OCI-LY7 (cell line): ENCODE results near the gene CCRL2. TPM values are rescaled to one million over a fixed set of nuclear protein-coding genes. Genes with fewer than 3 reads are reported as not detected.

ENCODE experiments used
- BruUV-seq: library from RNA; stranded (reverse); fragments of 400-500 nt; replicated peaks from 2 replicates; lab custom pipeline; 2021; lab: Mats Ljungman, UMichigan
- CTCF ChIA-PET: fragments of 300-600 bp; sonication (Branson Sonifier 250); formaldehyde crosslinking; loops from one replicate; lab custom pipeline; 2022; ENCODE audit warnings: antibody characterized with exemption; ENCODE audit not compliant: unreplicated experiment; lab: Charles Lee
- POLR2A ChIA-PET: fragments of 300-600 bp; sonication (Branson Sonifier 250); formaldehyde crosslinking; loops from one replicate; lab custom pipeline; 2022; ENCODE audit warnings: antibody characterized with exemption; lab: Charles Lee
- DNase-seq: peaks from one replicate; pipeline ENCODE4 v3.0.0-alpha.2; 2015; ENCODE audit warnings: low spot score
- H2AFZ ChIP-seq: fragments of 200-600 bp; sonication (generic), shearing (Covaris generic); 2 replicates; pipeline ENCODE4 v1.6.1; 2014; ENCODE audit warnings: mild to moderate bottlenecking, antibody characterized with exemption, low read length, moderate library complexity
- H3K27ac ChIP-seq: fragments of 200-600 bp; sonication (generic); 2 replicates; pipeline ENCODE4 v1.5.1; 2014; ENCODE audit warnings: mixed run types, low read depth, mild to moderate bottlenecking, moderate library complexity, low read length, inconsistent platforms; ENCODE audit not compliant: poor library complexity, severe bottlenecking
- H3K36me3 ChIP-seq: fragments of 200-600 bp; sonication (generic); 2 replicates; pipeline ENCODE4 v1.6.1; 2014; ENCODE audit warnings: mild to moderate bottlenecking, antibody characterized with exemption, low read length, moderate library complexity, mixed read lengths; ENCODE audit not compliant: insufficient read depth
- H3K4me1 ChIP-seq: fragments of 200-600 bp; sonication (generic); 2 replicates; pipeline ENCODE4 v1.5.1; 2014; ENCODE audit warnings: mild to moderate bottlenecking, low read length; ENCODE audit not compliant: insufficient read depth, poor library complexity, severe bottlenecking
- H3K4me2 ChIP-seq: fragments of 200-600 bp; sonication (generic); 2 replicates; pipeline ENCODE4 v1.6.1; 2014; ENCODE audit warnings: mild to moderate bottlenecking, low read length
- H3K4me3 ChIP-seq: fragments of 200-600 bp; sonication (generic); 2 replicates; pipeline ENCODE4 v1.5.1; 2014; ENCODE audit warnings: mild to moderate bottlenecking, low read depth, low read length; ENCODE audit not compliant: poor library complexity, severe bottlenecking
- H3K79me2 ChIP-seq: fragments of 200-600 bp; sonication (generic); 2 replicates; pipeline ENCODE4 v1.6.1; 2016; ENCODE audit warnings: low read depth, mild to moderate bottlenecking, low read length, moderate library complexity, mixed read lengths; ENCODE audit not compliant: insufficient read depth
- H3K9me2 ChIP-seq: fragments of 200-600 bp; sonication (generic); 2 replicates; pipeline ENCODE4 v1.6.1; 2016; ENCODE audit warnings: mild to moderate bottlenecking, low read length, mixed read lengths; ENCODE audit not compliant: insufficient read depth
- H3K9me3 ChIP-seq: fragments of 200-600 bp; sonication (generic); 2 replicates; pipeline ENCODE4 v1.6.1; 2014; ENCODE audit warnings: mild to moderate bottlenecking, mixed run types, low read length, mixed read lengths
- H4K20me1 ChIP-seq: fragments of 200-600 bp; sonication (generic); 2 replicates; pipeline ENCODE4 v1.6.1; 2014; ENCODE audit warnings: mild to moderate bottlenecking, antibody characterized with exemption, low read length, moderate library complexity, mixed read lengths; ENCODE audit not compliant: insufficient read depth
- CTCF ChIP-seq: fragments of 200-600 bp; sonication (generic); conservative IDR thresholded peaks from 2 replicates; pipeline ENCODE4 v1.5.1; 2014; ENCODE audit warnings: mild to moderate bottlenecking, antibody characterized with exemption, low read length, moderate library complexity, mixed read lengths
- EZH2phosphoT487 ChIP-seq: fragments of 200-600 bp; sonication (generic); IDR thresholded peaks from 2 replicates; pipeline ENCODE4 v1.6.1; 2018; ENCODE audit warnings: low read depth, borderline replicate concordance, mild to moderate bottlenecking, mixed run types, antibody characterized with exemption, low read length, moderate library complexity, mixed read lengths
- intact Hi-C: fragments of 100-400 bp; cut with micrococcal nuclease; formaldehyde crosslinking; loops from one replicate; pipeline ENCODE4 v1.10.0; 2022; ENCODE audit not compliant: unreplicated experiment
- total RNA-seq, 2 experiments: library from RNA; depleted of rRNA in 1 of 2; stranded (reverse); fragments of >200 nt in 1 of 2; shearing (Covaris generic) in 1 of 2; gene quantifications; 2 replicates each; pipeline ENCODE4 v1.2.3, GENCODE V29; 2014 to 2022

Gene CCRL2
- total RNA-seq, 2 experiments from 2014 or later: 0.41 to 2.2 TPM

- intact Hi-C loops: no loop called here
- Histone ChIP-seq H4K20me1 (no peaks in the 10 kb centered on the region), H3K27ac (no peak overlapping the region), H3K36me3 (no peaks in the 10 kb centered on the region), H2AFZ (no peak overlapping the region), H3K4me3 (no peak overlapping the region), H3K79me2 (no peaks in the 10 kb centered on the region), H3K4me2 (no peak overlapping the region), H3K9me2 (no peaks in the 10 kb centered on the region), H3K9me3 (no peaks in the 10 kb centered on the region), H3K4me1 (peaks cover 25% of the 10 kb centered on the region)
- TF ChIP-seq EZH2phosphoT487 (no peak), CTCF (no peak)
- CTCF ChIA-PET: no interaction called here
- no TSS peak for BruUV-seq
- no peak for DNase-seq
- POLR2A ChIA-PET: no interaction called here
These were observed 12.8 kb downstream of the CCRL2 start for GRCh38 chr3:46419816-46420215.

- no TSS peak for BruUV-seq
- H3K79me2 ChIP-seq: no peaks in the 10 kb centered on the region
- no peaks in the 10 kb centered on the region for H3K9me3 ChIP-seq
- no peak overlapping the region for H3K4me3 ChIP-seq
- H3K4me1 ChIP-seq: peaks cover 14% of the 10 kb centered on the region
- H3K9me2 ChIP-seq: no peaks in the 10 kb centered on the region
- H2AFZ ChIP-seq: no peak overlapping the region
- H3K36me3 ChIP-seq: no peaks in the 10 kb centered on the region
- intact Hi-C loops: no loop called here
- no peak for DNase-seq
- no peak overlapping the region for H3K27ac ChIP-seq
- no peak overlapping the region for H3K4me2 ChIP-seq
- ChIA-PET POLR2A (no interaction called here), CTCF (no interaction called here)
- TF ChIP-seq EZH2phosphoT487 (no peak), CTCF (no peak)
- no peaks in the 10 kb centered on the region for H4K20me1 ChIP-seq
These were observed 13.9 kb downstream of the CCRL2 start for GRCh38 chr3:46420931-46421330.

GRCh38 chr3:46422617-46423016, 15.6 kb downstream of the CCRL2 start:
- intact Hi-C loops: no loop called here
- no peak overlapping the region for H3K4me2 ChIP-seq
- TF ChIP-seq CTCF: no peak
- TF ChIP-seq EZH2phosphoT487: no peak
- CTCF ChIA-PET: no interaction called here
- no peak overlapping the region for H2AFZ ChIP-seq
- H3K36me3 ChIP-seq: no peaks in the 10 kb centered on the region
- no peak overlapping the region for H3K27ac ChIP-seq
- H3K4me1 ChIP-seq: no peaks in the 10 kb centered on the region
- H3K9me2 ChIP-seq: no peaks in the 10 kb centered on the region
- no peaks in the 10 kb centered on the region for H4K20me1 ChIP-seq
- POLR2A ChIA-PET: no interaction called here
- no peaks in the 10 kb centered on the region for H3K9me3 ChIP-seq
- DNase-seq: no peak
- no TSS peak for BruUV-seq
- H3K4me3 ChIP-seq: no peak overlapping the region
- no peaks in the 10 kb centered on the region for H3K79me2 ChIP-seq
